ENCODE results near the gene LCORL.

GRCh38 chr4:17924189-17924588 lies 97.4 kb downstream of the LCORL start:
- TF ChIP-seq CTCF (conservative IDR thresholded peaks at IDR 0.05; ENCODE audit: low read depth in 2 of 2) = no peak
- TF ChIP-seq CREB1 (CRISPR knock-in tag; IDR thresholded peaks at IDR 0.05; ENCODE audit: low read depth) = no peak
- no peak for TF ChIP-seq ZNF331 (CRISPR knock-in tag; IDR thresholded peaks at IDR 0.05; ENCODE audit: low read depth)
- no peak for TF ChIP-seq EZH2 (IDR thresholded peaks at IDR 0.05; ENCODE audit: low read depth, unreplicated experiment)
- no peak for TF ChIP-seq POLR2AphosphoS5 (IDR thresholded peaks at IDR 0.05; ENCODE audit: low read depth)
- no peak for TF ChIP-seq JUNB (IDR thresholded peaks at IDR 0.05; ENCODE audit: unreplicated experiment)
- TF ChIP-seq EZH2phosphoT487 (IDR thresholded peaks at IDR 0.05; ENCODE audit: unreplicated experiment) = no peak
- no peak for TF ChIP-seq ETS1 (IDR thresholded peaks at IDR 0.05)
- no peak for TF ChIP-seq REST (IDR thresholded peaks at IDR 0.05; ENCODE audit: unreplicated experiment)
- no peak for TF ChIP-seq ZNF114 (CRISPR knock-in tag; IDR thresholded peaks at IDR 0.05)
- no peak for TF ChIP-seq STAT1 (IDR thresholded peaks at IDR 0.05; ENCODE audit: unreplicated experiment)
- TF ChIP-seq NANOG (IDR thresholded peaks at IDR 0.05; ENCODE audit: borderline replicate concordance) = no peak
- TF ChIP-seq ZNF462 (CRISPR knock-in tag; IDR thresholded peaks at IDR 0.05) = no peak
